ENCODE results near the gene ZCRB1. TPM values are rescaled to one million over a fixed set of nuclear protein-coding genes. Genes with fewer than 3 reads are reported as not detected.

The ZCRB1 gene
- total RNA-seq, 2 experiments from 2014 or later = 77.0 to 81.3 TPM

DNA sequence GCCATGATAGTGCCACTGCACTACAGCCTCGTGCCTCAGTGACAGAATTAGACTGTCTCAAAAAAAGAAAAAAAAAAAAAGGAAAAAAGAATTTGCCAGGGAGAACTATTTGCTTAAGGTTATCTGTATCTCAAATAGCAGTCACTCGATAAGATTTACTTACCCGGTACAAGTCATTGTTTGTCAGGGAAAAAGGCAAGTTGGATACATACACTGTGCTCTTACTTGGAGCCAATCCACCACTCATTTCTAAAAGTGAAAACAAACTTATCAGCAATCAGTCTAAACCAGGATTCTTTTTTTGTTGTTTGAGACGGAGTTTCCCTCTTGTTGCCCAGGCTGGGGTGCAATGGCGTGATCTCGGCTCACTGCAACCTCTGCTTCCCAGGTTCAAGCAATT is 2.0 kb downstream of the ZCRB1 start:
- no peaks in the 10 kb centered on the region for H3K9me3 Mint-ChIP-seq
- ATAC-seq (no peak), DNase-seq (no peak)
- peaks cover 25% of the 10 kb centered on the region for H3K4me1 Mint-ChIP-seq (ENCODE audit: low read depth)
- no peak for TF ChIP-seq CTCF (IDR thresholded peaks at IDR 0.05)
- no peaks in the 10 kb centered on the region for H3K27me3 Mint-ChIP-seq
- no peak overlapping the region for H3K27ac Mint-ChIP-seq
- ChIA-PET CTCF (no interaction called here), POLR2A (no interaction called here)
- peaks cover 33% of the 10 kb centered on the region for H3K36me3 Mint-ChIP-seq (ENCODE audit: low read depth)
- intact Hi-C loops (cut with micrococcal nuclease) = no loop called here
- no peak overlapping the region for H3K4me3 Mint-ChIP-seq

DNA sequence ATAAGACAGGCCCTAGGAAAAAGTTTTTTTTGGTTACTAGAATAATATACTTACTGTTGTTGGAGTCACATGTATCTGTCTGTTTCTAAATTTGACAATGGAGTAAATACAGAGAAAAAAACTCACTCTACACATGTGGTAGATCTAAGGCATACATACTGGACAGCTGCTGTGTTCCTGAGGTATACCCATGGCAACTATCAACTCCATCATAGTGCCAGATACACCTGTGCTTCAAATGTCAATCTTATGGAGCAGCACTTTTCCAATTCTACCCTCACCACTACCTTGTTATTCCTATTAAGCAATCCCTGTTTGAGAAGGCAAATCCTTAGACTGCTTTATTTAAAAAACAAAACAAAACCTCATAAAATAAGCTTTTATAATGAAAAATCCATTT is 3.3 kb downstream of the ZCRB1 start:
- Mint-ChIP-seq H3K27ac (no peak overlapping the region), H3K4me1 (ENCODE audit: low read depth) (peaks cover 14% of the 10 kb centered on the region), H3K9me3 (no peaks in the 10 kb centered on the region), H3K27me3 (no peaks in the 10 kb centered on the region), H3K36me3 (ENCODE audit: low read depth) (peaks cover 25% of the 10 kb centered on the region), H3K4me3 (no peak overlapping the region)
- intact Hi-C loops (cut with micrococcal nuclease) = no loop called here
- no peak for TF ChIP-seq CTCF (IDR thresholded peaks at IDR 0.05)
- ChIA-PET CTCF (interaction anchor here (1.1 kb wide), 1 partner anchor 10 kb away, joined by 3 read pairs; no protein-coding TSS in a partner anchor), POLR2A (interaction anchor here (1.5 kb wide), 1 partner anchor 23 kb away, joined by 3 read pairs; no protein-coding TSS in a partner anchor)
- DNase-seq (no peak), ATAC-seq (no peak)

GRCh38 chr12:42320796-42321195 is 5.1 kb downstream of the ZCRB1 start:
- no peak overlapping the region for H3K4me3 Mint-ChIP-seq
- no peaks in the 10 kb centered on the region for H3K9me3 Mint-ChIP-seq
- no peak for TF ChIP-seq CTCF (IDR thresholded peaks at IDR 0.05)
- intact Hi-C loops (cut with micrococcal nuclease) = no loop called here
- CTCF ChIA-PET = no interaction called here
- H3K4me1 Mint-ChIP-seq (ENCODE audit: low read depth) = peaks cover 7% of the 10 kb centered on the region
- no peaks in the 10 kb centered on the region for H3K27me3 Mint-ChIP-seq
- ATAC-seq (no peak), DNase-seq (no peak)
- H3K36me3 Mint-ChIP-seq (ENCODE audit: low read depth) = peaks cover 11% of the 10 kb centered on the region
- POLR2A ChIA-PET = no interaction called here
- no peak overlapping the region for H3K27ac Mint-ChIP-seq

DNA sequence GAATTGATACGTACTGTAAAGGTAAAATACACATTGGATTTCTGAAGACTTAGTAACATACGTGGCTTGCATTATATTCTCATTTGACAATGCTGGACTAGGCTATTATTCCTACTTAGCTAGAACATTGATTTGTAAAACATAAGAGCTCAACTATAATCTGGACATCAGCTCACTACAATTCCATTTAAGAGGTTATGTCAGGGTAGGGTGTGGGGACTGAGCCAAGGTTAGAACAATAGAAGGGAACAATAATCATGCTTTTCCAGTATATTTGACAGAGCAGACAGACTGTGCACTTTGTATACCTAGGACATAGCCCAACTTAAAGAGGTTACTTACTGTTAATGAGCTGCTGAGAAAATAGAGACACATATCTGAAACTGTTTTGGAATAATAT is 10.8 kb downstream of the ZCRB1 start:
- Mint-ChIP-seq H3K36me3 (ENCODE audit: low read depth) (peaks cover 8% of the 10 kb centered on the region), H3K27ac (no peak overlapping the region), H3K4me1 (ENCODE audit: low read depth) (no peaks in the 10 kb centered on the region), H3K9me3 (no peaks in the 10 kb centered on the region), H3K4me3 (no peak overlapping the region), H3K27me3 (no peaks in the 10 kb centered on the region)
- DNase-seq = no peak
- CTCF ChIA-PET = no interaction called here
- ATAC-seq = no peak
- intact Hi-C loops (cut with micrococcal nuclease) = no loop called here
- no peak for TF ChIP-seq CTCF (IDR thresholded peaks at IDR 0.05)
- POLR2A ChIA-PET = no interaction called here

- ATAC-seq = no peak
- no peak overlapping the region for H3K27ac Mint-ChIP-seq
- TF ChIP-seq CTCF (IDR thresholded peaks at IDR 0.05) = no peak
- H3K9me3 Mint-ChIP-seq = no peaks in the 10 kb centered on the region
- no peak overlapping the region for H3K4me3 Mint-ChIP-seq
- no peak for DNase-seq
- POLR2A ChIA-PET = no interaction called here
- no peaks in the 10 kb centered on the region for H3K27me3 Mint-ChIP-seq
- intact Hi-C loops (cut with micrococcal nuclease) = no loop called here
- H3K36me3 Mint-ChIP-seq (ENCODE audit: low read depth) = peaks cover 6% of the 10 kb centered on the region
- no peaks in the 10 kb centered on the region for H3K4me1 Mint-ChIP-seq (ENCODE audit: low read depth)
- CTCF ChIA-PET = interaction anchor here (1.4 kb wide), 1 partner anchor 13 kb away, joined by 5 read pairs; no protein-coding TSS in a partner anchor
Observed at GRCh38 chr12:42309996-42310395, 15.9 kb downstream of the ZCRB1 start.

All from activated CD8-positive, alpha-beta T cell treated with anti-CD3 and anti-CD28 coated beads for 36 hours (primary cell).